GM19240 (cell line): ENCODE results near the gene CD151.
A peak's percentile ranks its signal among the peaks of the same experiment; 100 is the strongest.

Source experiments
- DNase-seq: peaks from one replicate; pipeline ENCODE4 v3.0.0; 2011; ENCODE audit warnings: low spot score; ENCODE audit not compliant: insufficient read length

Gene CD151

GRCh38 chr11:832529-833113 lies at the start of gene CD151:
Gene CD151 (plus strand): TSS chr11:832952. CDS start chr11:836070, 3,118 bp downstream.
- DNase-seq = no peak

- no peak for DNase-seq
These were observed 49.2 kb upstream of the CD151 start for GRCh38 chr11:783581-784015.

- no peak for DNase-seq
These were observed 46.3 kb upstream of the CD151 start for GRCh38 chr11:786235-787083.

GRCh38 chr11:787084-787675 lies 45.6 kb upstream of the CD151 start:
- no peak for DNase-seq

- no peak for DNase-seq
These were observed 44.6 kb upstream of the CD151 start for GRCh38 chr11:788009-788640.

GRCh38 chr11:788953-789940 lies 43.5 kb upstream of the CD151 start:
- DNase-seq = no peak

GRCh38 chr11:789943-790342 lies 42.8 kb upstream of the CD151 start, which contains the start of gene CEND1:
Gene CEND1 (minus strand): TSS chr11:790090. CDS start chr11:788576, 1,514 bp downstream.
- no peak for DNase-seq

- no peak for DNase-seq
These were observed 41.8 kb upstream of the CD151 start for GRCh38 chr11:790721-791564.

- DNase-seq = no peak
These were observed 40.9 kb upstream of the CD151 start for GRCh38 chr11:791658-792534.

- no peak for DNase-seq
These were observed 40.3 kb upstream of the CD151 start for GRCh38 chr11:792535-792821.

- DNase-seq = no peak
These were observed 39.9 kb upstream of the CD151 start for GRCh38 chr11:792873-793272.

GRCh38 chr11:793556-793955 lies 39.2 kb upstream of the CD151 start:
- DNase-seq = no peak

- DNase-seq = no peak
These were observed 38.6 kb upstream of the CD151 start for GRCh38 chr11:794013-794765.

GRCh38 chr11:794766-795633 lies 37.8 kb upstream of the CD151 start:
- no peak for DNase-seq

GRCh38 chr11:795634-796564 lies 36.9 kb upstream of the CD151 start:
- DNase-seq = peak; percentile 98
